Breast epithelium (tissue), 4 donors: ENCODE data around the gene ZCCHC12. TPM values are rescaled to one million over a fixed set of nuclear protein-coding genes. Genes with fewer than 3 reads are reported as not detected.

Experiments
- DNase-seq, 2 donors: peaks; one replicate each; pipeline ENCODE4 v3.0.0-alpha.2; 2019; ENCODE audit warnings: low spot score in 2 of 2
- H3K27ac ChIP-seq, 2 donors: fragments of 200-600 bp; sonication (generic) in 1 of 2; one replicate each; pipeline ENCODE4 v1.5.1; 2016 to 2019; ENCODE audit warnings: mild to moderate bottlenecking in 1 of 2
- H3K27me3 ChIP-seq, 2 donors: fragments of 200-600 bp; sonication (generic) in 1 of 2; one replicate each; pipeline versions ENCODE4 v1.5.1 to v1.6.0; 2017 to 2019; ENCODE audit warnings: control low read depth in 1 of 2, mild to moderate bottlenecking in 1 of 2
- H3K36me3 ChIP-seq: fragments of 200-600 bp; one replicate; pipeline ENCODE4 v1.5.1; 2019
- H3K4me1 ChIP-seq, 2 donors: fragments of 200-600 bp; sonication (generic); one replicate each; pipeline ENCODE4 v1.5.1; 2016 to 2019; ENCODE audit warnings: control low read depth in 1 of 2
- H3K4me3 ChIP-seq, 3 donors: fragments of 200-600 bp; sonication (generic); 1 replicate in 2 of 3; 2 replicates in 1 of 3; pipeline ENCODE4 v1.5.1; 2016 to 2019; ENCODE audit warnings: mild to moderate bottlenecking in 3 of 3, moderate library complexity in 2 of 3
- H3K9me3 ChIP-seq, 2 donors: fragments of 200-600 bp; sonication (generic) in 1 of 2; one replicate each; pipeline ENCODE4 v1.5.1; 2016 to 2019; ENCODE audit warnings: control low read depth in 1 of 2
- POLR2A ChIP-seq: fragments of 450-650 bp; IDR thresholded peaks from one replicate; pipeline ENCODE4 v1.6.1; 2016; ENCODE audit warnings: antibody characterized with exemption, mild to moderate bottlenecking, moderate library complexity
- POLR2AphosphoS5 ChIP-seq, 3 donors: sonication (generic); formaldehyde crosslinking; IDR thresholded peaks; one replicate each; pipeline ENCODE4 v1.6.1; 2017; ENCODE audit warnings: antibody characterized with exemption in 3 of 3
- intact Hi-C: fragments of 100-400 bp; cut with DNase I; formaldehyde crosslinking; loops from one replicate; pipeline ENCODE4 v1.15.1; 2023; ENCODE audit warnings: low total_unique reads
- total RNA-seq, 3 donors: library from RNA; depleted of rRNA; stranded (reverse); fragments of >200 nt; gene quantifications; one replicate each; pipeline ENCODE4 v1.1.0, GENCODE V29; 2016
- TF ChIP-seq, protein P1 (sequence below), 3 donors: fragments of 450-650 bp; IDR thresholded peaks; one replicate each; pipeline ENCODE4 v1.5.1; 2016 to 2017; ENCODE audit warnings: antibody characterized with exemption in 3 of 3, mild to moderate bottlenecking in 3 of 3, moderate library complexity in 3 of 3

Gene ZCCHC12
- total RNA-seq, 3 donors from 2014 or later, result not detected

DNA sequence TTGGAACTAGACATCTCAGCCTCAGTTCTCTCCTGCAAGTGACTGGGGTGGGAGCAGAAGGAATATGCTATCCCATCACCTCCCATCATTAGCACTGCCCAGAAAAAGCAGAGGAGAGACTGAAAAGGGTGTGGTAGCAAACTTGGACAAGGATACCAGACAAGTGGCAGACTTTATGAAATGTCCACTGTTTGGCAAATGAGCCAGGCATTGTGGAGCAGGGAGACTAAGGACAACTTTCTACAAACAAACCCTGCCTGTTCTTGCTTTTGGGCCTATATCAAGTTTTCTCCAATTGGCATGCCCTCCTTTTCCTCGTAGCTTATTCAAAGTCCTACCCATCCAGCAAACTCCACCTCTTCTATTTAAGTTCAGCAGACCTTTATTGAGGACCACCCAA, 41.6 kb downstream of the ZCCHC12 start:
- Histone ChIP-seq H3K9me3 (no peaks in the 10 kb centered on the region), H3K27me3 (peaks cover 0 to 20% of the 10 kb centered on the region in 2 donors), H3K27ac (no peak overlapping the region), H3K36me3 (no peaks in the 10 kb centered on the region), H3K4me1 (no peaks in the 10 kb centered on the region), H3K4me3 (no peak overlapping the region)
- no peak for DNase-seq
- intact Hi-C loops, result no loop called here
- TF ChIP-seq POLR2AphosphoS5 (IDR thresholded peaks at IDR 0.05), result no peak

DNA sequence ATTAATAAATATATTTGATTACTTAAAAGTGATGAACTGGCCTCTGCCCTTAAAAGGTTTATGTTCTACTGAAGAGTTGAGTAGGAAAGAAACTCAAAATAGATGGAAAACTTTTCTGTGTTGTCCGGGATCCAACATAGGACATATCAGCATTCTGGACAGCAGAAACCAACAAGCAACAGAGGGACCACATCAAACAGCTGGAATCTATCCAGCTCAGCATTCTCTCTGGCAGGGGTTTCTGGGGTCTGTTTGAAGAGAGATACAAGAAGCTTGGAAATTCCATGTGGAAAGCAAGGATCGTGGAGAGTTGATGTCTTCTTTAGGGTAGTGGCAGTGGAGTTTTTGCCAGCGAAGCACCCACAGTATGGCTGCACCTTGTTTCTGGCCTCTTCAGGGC, 43.6 kb downstream of the ZCCHC12 start:
- no peak overlapping the region for H3K27ac ChIP-seq
- peaks cover 0 to 7% of the 10 kb centered on the region in 2 donors for H3K4me1 ChIP-seq
- H3K9me3 ChIP-seq, result no peaks in the 10 kb centered on the region
- no peak for DNase-seq
- intact Hi-C loops, result no loop called here
- H3K27me3 ChIP-seq, result peaks cover 0 to 17% of the 10 kb centered on the region in 2 donors
- TF ChIP-seq POLR2AphosphoS5 (IDR thresholded peaks at IDR 0.05) (no peak), POLR2A (no peak)
- TF ChIP-seq, protein P1, sequence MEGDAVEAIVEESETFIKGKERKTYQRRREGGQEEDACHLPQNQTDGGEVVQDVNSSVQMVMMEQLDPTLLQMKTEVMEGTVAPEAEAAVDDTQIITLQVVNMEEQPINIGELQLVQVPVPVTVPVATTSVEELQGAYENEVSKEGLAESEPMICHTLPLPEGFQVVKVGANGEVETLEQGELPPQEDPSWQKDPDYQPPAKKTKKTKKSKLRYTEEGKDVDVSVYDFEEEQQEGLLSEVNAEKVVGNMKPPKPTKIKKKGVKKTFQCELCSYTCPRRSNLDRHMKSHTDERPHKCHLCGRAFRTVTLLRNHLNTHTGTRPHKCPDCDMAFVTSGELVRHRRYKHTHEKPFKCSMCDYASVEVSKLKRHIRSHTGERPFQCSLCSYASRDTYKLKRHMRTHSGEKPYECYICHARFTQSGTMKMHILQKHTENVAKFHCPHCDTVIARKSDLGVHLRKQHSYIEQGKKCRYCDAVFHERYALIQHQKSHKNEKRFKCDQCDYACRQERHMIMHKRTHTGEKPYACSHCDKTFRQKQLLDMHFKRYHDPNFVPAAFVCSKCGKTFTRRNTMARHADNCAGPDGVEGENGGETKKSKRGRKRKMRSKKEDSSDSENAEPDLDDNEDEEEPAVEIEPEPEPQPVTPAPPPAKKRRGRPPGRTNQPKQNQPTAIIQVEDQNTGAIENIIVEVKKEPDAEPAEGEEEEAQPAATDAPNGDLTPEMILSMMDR (IDR thresholded peaks at IDR 0.05), result no peak
- no peaks in the 10 kb centered on the region for H3K36me3 ChIP-seq
- H3K4me3 ChIP-seq, result no peak overlapping the region

- intact Hi-C loops, result no loop called here
Measured at GRCh38 chrX:118872102-118872566, 48.5 kb downstream of the ZCCHC12 start.

More at GRCh38 chrX:118872102-118872566, 48.5 kb downstream of the ZCCHC12 start:
- H3K4me3 ChIP-seq, result no peak overlapping the region
- no peaks in the 10 kb centered on the region for H3K9me3 ChIP-seq
- peaks cover 0 to 9% of the 10 kb centered on the region in 2 donors for H3K4me1 ChIP-seq
- no peaks in the 10 kb centered on the region for H3K36me3 ChIP-seq
- DNase-seq, result peak in 1 of 2 donors; percentile 23
- TF ChIP-seq POLR2AphosphoS5 (IDR thresholded peaks at IDR 0.05) (no peak), POLR2A (no peak)
- TF ChIP-seq, protein P1 (IDR thresholded peaks at IDR 0.05), result no peak
- peak overlapping the region; percentile 77 to 80 for H3K27ac ChIP-seq
- peaks cover 0 to 5% of the 10 kb centered on the region in 2 donors for H3K27me3 ChIP-seq

Other genes with a start within 250 kb of the ZCCHC12 start
- 10 to 100 TPM; 71.4 to 80.8 (median 77.4) TPM for gene IL13RA1, start 96.2 kb upstream of the ZCCHC12 start, total RNA-seq
- gene LONRF3, start 150.8 kb downstream of the ZCCHC12 start, total RNA-seq, result 10 to 100 TPM; 13.6 to 16.0 (median 15.1) TPM
- not detected for gene CT47C1, start 249.2 kb downstream of the ZCCHC12 start, total RNA-seq